ENCODE results near the gene GAST. TPM values are rescaled to one million over a fixed set of nuclear protein-coding genes. Genes with fewer than 3 reads are reported as not detected.

The GAST gene
- total and polyA plus RNA-seq, 2 experiments from 2014 or later = not detected

GRCh38 chr17:41734949-41735313, 22.8 kb downstream of the GAST start (continued):
- TF ChIP-seq CREB1 (CRISPR knock-in tag; IDR thresholded peaks at IDR 0.05; ENCODE audit: low read depth) (no peak), CTCF (conservative IDR thresholded peaks at IDR 0.05; ENCODE audit: low read depth in 2 of 2) (no peak), ETS1 (IDR thresholded peaks at IDR 0.05) (no peak)

DNA sequence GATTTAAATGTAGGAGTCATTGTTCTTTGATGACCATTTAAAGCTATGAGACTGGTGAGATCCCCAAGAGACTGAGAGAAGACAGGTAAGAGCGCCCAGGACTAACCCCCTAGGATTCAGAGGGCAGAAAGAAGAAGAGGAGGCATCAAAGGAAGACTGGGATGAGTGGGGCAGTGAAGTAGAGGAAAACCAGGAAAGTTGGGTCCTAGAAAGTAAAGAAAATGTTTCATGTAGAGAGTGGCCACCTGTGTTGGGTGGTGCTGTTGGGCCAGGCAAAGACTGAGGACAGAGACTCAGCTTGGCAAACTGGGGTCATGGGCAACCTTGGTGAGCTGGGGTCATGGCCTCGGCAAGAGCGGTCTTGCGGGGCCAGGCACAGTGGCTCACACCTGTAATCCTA, 23.6 kb downstream of the GAST start:
- H3K9me2 ChIP-seq (ENCODE audit: insufficient read depth) = no peaks in the 10 kb centered on the region
- no peaks in the 10 kb centered on the region for H3K36me3 ChIP-seq (ENCODE audit: insufficient read depth)
- H3K4me1 ChIP-seq (ENCODE audit: insufficient read depth) = peaks cover 17% of the 10 kb centered on the region
- H3K27ac Mint-ChIP-seq = no peak overlapping the region
- H3K27me3 ChIP-seq (ENCODE audit: insufficient read depth) = peaks cover 68% of the 10 kb centered on the region
- no peaks in the 10 kb centered on the region for H3K9me3 Mint-ChIP-seq
- H3K4me2 ChIP-seq = no peak overlapping the region
- ATAC-seq (no peak), DNase-seq (ENCODE audit: low spot score) (no peak)
- H3F3A ChIP-seq (replicated peaks; ENCODE audit: low read depth) = no peaks in the 10 kb centered on the region
- H3K4me1 Mint-ChIP-seq = peaks cover 21% of the 10 kb centered on the region
- H3K4me3 Mint-ChIP-seq = peak overlapping the region; percentile 11; the same call in 1 of the 3 replicates
- no peak overlapping the region for H3K4me3 ChIP-seq
- H4K20me1 ChIP-seq (replicated peaks; ENCODE audit: insufficient read depth) = no peaks in the 10 kb centered on the region
- H3K79me2 ChIP-seq (replicated peaks; ENCODE audit: insufficient read depth) = no peaks in the 10 kb centered on the region
- H3K27me3 Mint-ChIP-seq (ENCODE audit: insufficient read depth, low read depth, poor library complexity) = peaks cover 63% of the 10 kb centered on the region
- no peak overlapping the region for H2AFZ ChIP-seq
- no peak overlapping the region for H3K27ac ChIP-seq (ENCODE audit: low read depth)
- no peaks in the 10 kb centered on the region; the same call in 2 of the 3 replicates for H3K36me3 Mint-ChIP-seq (ENCODE audit: low read depth)
- no peak for TF ChIP-seq CREB1 (CRISPR knock-in tag; IDR thresholded peaks at IDR 0.05; ENCODE audit: low read depth)
- no peak for TF ChIP-seq JUNB (IDR thresholded peaks at IDR 0.05; ENCODE audit: unreplicated experiment)
- no peak for TF ChIP-seq ZNF331 (CRISPR knock-in tag; IDR thresholded peaks at IDR 0.05; ENCODE audit: low read depth)
- TF ChIP-seq NANOG (IDR thresholded peaks at IDR 0.05; ENCODE audit: borderline replicate concordance) = no peak
- TF ChIP-seq CTCF (conservative IDR thresholded peaks at IDR 0.05; ENCODE audit: low read depth in 2 of 2) = no peak
- TF ChIP-seq EZH2phosphoT487 (IDR thresholded peaks at IDR 0.05; ENCODE audit: unreplicated experiment) = no peak
- no peak for TF ChIP-seq EZH2 (IDR thresholded peaks at IDR 0.05; ENCODE audit: low read depth, unreplicated experiment)
- TF ChIP-seq ZNF114 (CRISPR knock-in tag; IDR thresholded peaks at IDR 0.05) = no peak
- TF ChIP-seq STAT1 (IDR thresholded peaks at IDR 0.05; ENCODE audit: unreplicated experiment) = no peak
- TF ChIP-seq ETS1 (IDR thresholded peaks at IDR 0.05) = no peak
- no peak for TF ChIP-seq ZNF462 (CRISPR knock-in tag; IDR thresholded peaks at IDR 0.05)

Measured in GM23338 (cell line).